NCI-H2107 treated with DMSO at 0.1 percent for 48 hours (cell line): Measurements from ENCODE around the gene PLD6.

Experiments used
- DNase-seq: peaks from one replicate; lab custom pipeline; 2025; ENCODE audit not compliant: unreplicated experiment; lab: John Stamatoyannopoulos, UW

Gene PLD6

DNA sequence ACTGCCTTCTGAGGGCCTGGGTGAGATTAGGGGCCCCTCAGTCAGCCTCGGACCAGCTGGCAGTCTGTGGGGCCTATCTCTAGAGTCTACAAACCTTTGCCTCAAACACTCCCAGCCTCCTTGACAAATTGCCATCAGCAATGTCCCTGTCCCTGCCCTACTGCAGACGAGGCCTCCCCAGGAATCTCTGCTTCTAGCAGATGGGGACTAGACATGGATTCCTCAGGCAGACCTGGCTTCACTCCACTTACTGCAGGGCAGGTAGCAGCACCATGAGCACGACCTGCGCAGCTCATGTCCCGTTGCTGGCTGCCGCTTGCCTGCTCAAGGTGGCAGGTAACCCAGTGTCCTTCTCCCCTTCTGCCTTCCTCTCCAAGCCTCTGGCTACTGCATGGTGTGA lies 49.1 kb downstream of the PLD6 start:
- DNase-seq: no peak

DNA sequence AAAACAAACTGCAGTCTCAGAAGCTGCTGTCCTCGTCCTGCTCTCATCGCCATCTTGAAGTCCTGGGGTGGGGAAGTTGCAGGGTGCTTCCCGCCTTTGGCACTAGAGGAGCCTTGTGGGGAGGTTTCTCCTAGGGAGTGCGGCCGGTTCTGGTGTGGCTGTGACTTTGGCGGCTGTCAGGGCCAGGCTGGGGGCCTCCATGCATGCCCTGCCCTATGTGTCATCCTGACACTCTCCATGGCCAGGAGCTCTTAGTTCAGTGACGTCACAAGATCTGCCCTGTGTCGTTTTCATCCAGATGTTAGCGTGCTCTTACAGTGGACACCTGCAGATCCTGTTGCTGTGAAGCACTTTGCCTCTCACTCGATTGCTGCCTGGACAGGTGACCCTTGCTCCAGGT lies 49.6 kb downstream of the PLD6 start:
- no peak for DNase-seq

DNA sequence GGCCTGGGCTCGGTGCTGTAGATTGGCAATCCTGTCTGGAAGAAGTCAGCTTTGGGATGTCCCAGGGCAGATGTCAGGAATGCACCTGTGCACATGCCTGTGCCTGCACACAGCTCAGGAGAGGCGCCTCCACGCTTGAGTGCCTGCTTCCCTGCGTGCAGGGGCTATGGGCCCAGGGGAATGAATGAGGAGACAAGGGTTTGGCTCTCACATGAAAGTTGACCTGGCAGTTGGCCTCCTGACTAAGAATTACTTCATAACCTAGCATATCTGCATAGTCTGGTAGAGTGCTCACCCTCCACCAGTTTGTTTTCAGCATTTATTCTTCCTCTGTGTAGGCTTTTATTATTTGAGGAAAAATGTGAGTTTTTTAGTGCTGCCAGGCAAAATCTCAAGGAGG lies 50.0 kb downstream of the PLD6 start:
- DNase-seq: no peak

DNA sequence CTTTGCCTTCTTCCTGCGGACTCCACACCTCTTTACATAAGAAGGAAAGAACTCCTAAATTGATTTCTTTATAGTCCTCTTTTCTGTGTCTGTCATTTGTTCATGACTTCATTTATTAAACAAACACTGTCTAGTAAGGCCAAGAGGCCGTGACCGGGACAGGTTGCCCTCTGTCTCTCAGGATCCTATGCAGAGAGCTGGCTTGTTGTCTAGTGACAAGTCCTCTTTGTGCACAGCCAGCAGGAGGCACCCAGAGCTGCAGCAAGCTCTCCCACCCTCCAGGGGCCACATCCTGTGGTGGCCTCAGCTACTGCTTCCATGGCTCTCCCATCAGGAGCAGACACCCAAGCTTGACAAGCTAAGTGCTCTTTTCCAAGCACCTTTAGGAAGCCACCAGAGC lies 50.6 kb downstream of the PLD6 start:
- DNase-seq: no peak

DNA sequence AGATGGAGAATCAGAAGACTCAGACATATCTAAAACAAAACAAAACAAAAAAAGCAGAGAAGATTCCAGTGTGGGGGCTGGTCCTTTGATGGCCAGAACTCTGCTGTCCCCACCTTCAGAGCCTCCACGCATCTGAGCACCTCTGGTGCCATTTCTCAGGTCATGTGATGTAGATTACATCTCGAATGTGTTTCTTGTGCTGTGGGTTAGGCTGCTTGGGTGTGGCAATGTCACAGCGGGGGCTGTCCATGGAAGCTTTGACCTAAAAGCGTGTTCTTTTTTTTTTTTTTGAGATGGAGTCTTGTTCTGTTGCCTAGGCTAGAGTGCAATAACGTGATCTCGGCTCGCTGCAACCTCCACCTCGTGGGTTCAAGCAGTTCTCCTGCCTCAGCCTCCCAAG lies 51.2 kb downstream of the PLD6 start:
- no peak for DNase-seq

DNA sequence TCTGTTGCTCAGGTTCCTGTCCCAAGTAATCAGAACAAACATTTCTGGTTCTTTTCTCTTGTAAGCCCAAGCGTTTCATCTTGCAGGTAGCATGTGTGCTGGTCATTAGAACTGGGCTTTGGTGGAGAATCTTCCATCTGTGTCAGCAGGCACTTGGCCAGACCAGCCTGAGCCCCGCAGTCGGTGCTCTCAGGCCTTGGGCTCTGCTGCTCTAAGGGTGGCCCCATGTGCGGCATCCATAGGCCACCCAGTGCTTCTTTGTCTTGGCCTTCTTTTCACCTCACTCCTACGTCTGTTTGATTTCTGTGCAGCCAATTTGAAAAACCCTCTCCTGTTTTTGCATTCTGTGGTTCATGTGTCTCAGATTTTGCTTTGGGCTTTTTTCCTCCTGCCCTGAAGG lies 51.6 kb downstream of the PLD6 start:
- DNase-seq: no peak

DNA sequence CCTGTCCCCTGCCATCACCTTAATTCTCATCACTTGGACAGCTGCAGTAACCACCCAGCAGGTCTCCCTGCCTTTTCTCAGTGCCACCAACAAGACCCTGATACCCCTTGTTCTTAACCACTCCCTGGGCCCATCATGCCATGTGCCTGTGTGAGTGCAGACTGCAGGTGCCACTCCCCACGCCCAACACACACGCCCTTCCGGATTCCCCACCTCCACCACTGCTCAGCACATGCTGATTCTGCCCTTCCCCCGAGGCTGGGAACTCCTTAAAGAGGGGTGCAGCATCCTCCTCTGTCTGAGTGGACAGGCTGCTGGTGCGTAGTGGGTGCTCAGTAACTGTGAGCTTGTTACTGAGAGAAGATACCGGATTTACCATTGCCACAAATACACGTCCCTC lies 52.4 kb downstream of the PLD6 start:
- no peak for DNase-seq

DNA sequence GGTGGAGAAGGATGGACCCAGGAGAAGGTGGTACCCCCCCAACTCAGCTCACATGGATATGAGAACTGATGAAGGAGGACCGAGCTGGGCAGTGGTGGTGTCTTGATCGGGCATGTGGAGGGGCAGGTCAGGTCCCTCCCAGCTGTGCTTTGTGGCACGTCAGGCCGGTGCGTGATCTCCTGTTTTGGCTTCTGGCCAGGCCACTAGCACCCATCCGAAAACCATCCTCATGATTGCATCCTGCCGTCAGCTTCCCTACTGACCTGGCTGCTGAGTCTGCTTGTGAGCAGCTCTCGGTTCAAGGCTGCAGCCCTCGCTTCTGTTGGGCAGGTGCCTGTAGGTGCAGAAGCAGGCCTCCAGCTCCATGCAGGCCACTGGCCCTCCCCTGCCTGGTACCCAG lies 53.1 kb downstream of the PLD6 start:
- DNase-seq: no peak

DNA sequence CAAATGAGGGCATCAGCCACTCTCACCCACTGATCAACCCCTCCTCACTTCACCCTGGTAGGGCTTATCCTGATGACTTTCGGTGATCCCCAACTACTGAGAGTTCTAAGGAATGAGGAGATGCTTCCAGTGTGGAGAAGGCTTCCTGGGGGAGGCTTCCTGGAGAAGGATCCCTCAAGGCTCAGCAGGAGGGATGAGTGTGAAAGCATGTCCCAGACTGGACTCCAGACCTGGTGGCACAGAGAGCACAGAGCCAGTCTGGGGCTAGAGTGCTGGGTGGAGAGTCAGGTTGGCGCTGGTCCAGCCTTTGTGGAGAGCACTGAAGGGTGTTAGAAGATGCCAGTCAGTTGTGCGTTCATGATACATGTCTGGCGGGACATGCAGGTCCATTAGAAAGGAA lies 53.7 kb downstream of the PLD6 start:
- no peak for DNase-seq

DNA sequence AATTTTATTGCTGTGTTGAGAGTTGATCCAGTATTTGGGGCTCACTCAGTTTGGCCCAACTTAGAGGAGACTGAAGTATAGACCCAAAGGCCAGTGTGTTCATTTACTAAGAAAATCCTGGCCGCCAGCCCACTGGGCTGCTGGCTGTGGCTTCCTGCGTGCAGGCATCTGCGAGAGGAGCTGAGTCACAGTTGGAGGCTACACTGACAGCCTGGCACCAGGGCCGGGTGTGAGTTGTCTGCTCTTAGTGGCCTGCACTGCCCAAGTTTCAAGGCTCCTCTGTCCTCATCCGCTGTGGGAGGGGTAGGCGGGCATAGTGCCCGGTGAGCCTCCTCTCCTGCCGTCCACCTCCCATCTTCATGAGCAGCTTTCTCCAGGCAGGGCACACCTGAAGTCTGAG lies 54.2 kb downstream of the PLD6 start:
- no peak for DNase-seq

DNA sequence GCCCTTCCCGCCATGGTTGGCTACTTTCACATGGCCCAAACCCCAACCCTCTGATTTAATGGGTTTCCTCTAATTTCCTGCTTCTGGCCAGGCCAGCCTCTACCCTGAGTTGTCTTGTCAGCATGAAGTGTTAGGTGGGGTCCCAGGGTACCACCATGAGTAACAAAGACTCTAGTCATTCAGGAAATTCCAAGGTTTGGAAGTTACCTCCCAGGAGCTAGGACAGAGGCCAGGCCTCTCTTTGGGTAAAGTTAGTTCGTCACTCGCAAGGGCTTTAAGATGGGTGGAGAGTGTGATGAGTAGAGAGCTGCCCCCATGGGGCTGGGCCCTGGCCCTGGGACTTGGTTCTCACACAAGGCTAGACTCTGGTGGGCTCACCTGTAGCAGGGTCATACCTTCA lies 54.6 kb downstream of the PLD6 start:
- DNase-seq: no peak

DNA sequence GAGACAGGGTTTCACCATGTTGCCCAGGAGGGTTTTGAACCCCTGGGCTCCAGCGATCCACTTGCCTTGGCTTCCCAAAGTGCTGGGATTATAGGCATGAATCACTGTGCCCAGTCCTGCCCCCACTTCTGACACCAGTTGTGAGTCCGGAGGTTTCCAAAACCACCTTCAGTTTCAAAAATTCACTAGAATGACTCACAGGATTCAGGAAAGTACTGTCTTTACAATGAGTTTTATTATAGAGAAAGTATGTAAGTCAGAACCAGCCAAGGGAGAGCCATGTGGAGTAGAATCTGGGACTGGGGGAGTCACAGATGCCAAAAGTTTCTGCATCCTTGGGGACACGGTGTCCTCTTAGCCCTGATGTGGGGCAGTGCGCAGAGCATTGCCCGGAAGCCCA lies 55.1 kb downstream of the PLD6 start:
- no peak for DNase-seq
